Measurements from ENCODE around the gene CRYBG1.

CRYBG1 gene

GRCh38 chr6:106617302-106617701, 256.8 kb downstream of the CRYBG1 start:
- Histone ChIP-seq H3K27ac (ENCODE audit: low read length) (no peak overlapping the region), H3K4me1 (ENCODE audit: low read length) (no peaks in the 10 kb centered on the region), H3K9me3 (replicated peaks; ENCODE audit: insufficient read depth, low read length) (no peaks in the 10 kb centered on the region), H3K79me2 (ENCODE audit: low read length) (no peaks in the 10 kb centered on the region), H3K4me2 (ENCODE audit: low read depth, low read length) (no peak overlapping the region), H3K36me3 (replicated peaks; ENCODE audit: insufficient read depth, low read length) (no peaks in the 10 kb centered on the region), H3F3A (ENCODE audit: insufficient read depth, low read length) (no peaks in the 10 kb centered on the region), H3K9ac (ENCODE audit: low read length) (no peak overlapping the region), H3K4me3 (ENCODE audit: low read length) (no peak overlapping the region), H3K27me3 (replicated peaks; ENCODE audit: insufficient read depth, low read length) (no peaks in the 10 kb centered on the region), H2AFZ (ENCODE audit: low read length) (no peak overlapping the region), H4K20me1 (ENCODE audit: insufficient read depth, low read length) (no peaks in the 10 kb centered on the region), H3K9me2 (replicated peaks; ENCODE audit: insufficient read depth, low read length) (no peaks in the 10 kb centered on the region)
- TF ChIP-seq EZH2phosphoT487 (IDR thresholded peaks at IDR 0.05; ENCODE audit: low read length) (no peak), EZH2 (optimal IDR thresholded peaks at IDR 0.05; ENCODE audit: low read depth, low read length) (no peak), CTCF (IDR thresholded peaks at IDR 0.05; ENCODE audit: low read length) (no peak)
- no peak for DNase-seq

- no peak overlapping the region for H3K27ac ChIP-seq (ENCODE audit: low read length)
- TF ChIP-seq EZH2phosphoT487 (IDR thresholded peaks at IDR 0.05; ENCODE audit: low read length) (no peak), EZH2 (optimal IDR thresholded peaks at IDR 0.05; ENCODE audit: low read depth, low read length) (no peak), CTCF (IDR thresholded peaks at IDR 0.05; ENCODE audit: low read length) (no peak)
These were observed 257.3 kb downstream of the CRYBG1 start for GRCh38 chr6:106617857-106618256.

GRCh38 chr6:106618324-106618723, 257.8 kb downstream of the CRYBG1 start:
- no peak overlapping the region for H3K4me2 ChIP-seq (ENCODE audit: low read depth, low read length)
- no peaks in the 10 kb centered on the region for H4K20me1 ChIP-seq (ENCODE audit: insufficient read depth, low read length)
- H3K4me1 ChIP-seq (ENCODE audit: low read length): no peaks in the 10 kb centered on the region

More at GRCh38 chr6:106617857-106618256, 257.3 kb downstream of the CRYBG1 start:
- H3K9me2 ChIP-seq (replicated peaks; ENCODE audit: insufficient read depth, low read length): no peaks in the 10 kb centered on the region
- no peaks in the 10 kb centered on the region for H3F3A ChIP-seq (ENCODE audit: insufficient read depth, low read length)
- H3K79me2 ChIP-seq (ENCODE audit: low read length): no peaks in the 10 kb centered on the region
- H3K36me3 ChIP-seq (replicated peaks; ENCODE audit: insufficient read depth, low read length): no peaks in the 10 kb centered on the region
- H3K9ac ChIP-seq (ENCODE audit: low read length): no peak overlapping the region
- no peak overlapping the region for H2AFZ ChIP-seq (ENCODE audit: low read length)
- no peak for DNase-seq
- H3K4me2 ChIP-seq (ENCODE audit: low read depth, low read length): no peak overlapping the region
- no peaks in the 10 kb centered on the region for H3K9me3 ChIP-seq (replicated peaks; ENCODE audit: insufficient read depth, low read length)
- no peaks in the 10 kb centered on the region for H4K20me1 ChIP-seq (ENCODE audit: insufficient read depth, low read length)
- no peaks in the 10 kb centered on the region for H3K4me1 ChIP-seq (ENCODE audit: low read length)
- no peak overlapping the region for H3K4me3 ChIP-seq (ENCODE audit: low read length)
- H3K27me3 ChIP-seq (replicated peaks; ENCODE audit: insufficient read depth, low read length): no peaks in the 10 kb centered on the region

More at GRCh38 chr6:106618324-106618723, 257.8 kb downstream of the CRYBG1 start:
- Histone ChIP-seq H3K27me3 (replicated peaks; ENCODE audit: insufficient read depth, low read length) (no peaks in the 10 kb centered on the region), H3K36me3 (replicated peaks; ENCODE audit: insufficient read depth, low read length) (no peaks in the 10 kb centered on the region), H3K27ac (ENCODE audit: low read length) (no peak overlapping the region), H3F3A (ENCODE audit: insufficient read depth, low read length) (no peaks in the 10 kb centered on the region), H3K79me2 (ENCODE audit: low read length) (no peaks in the 10 kb centered on the region), H3K9me3 (replicated peaks; ENCODE audit: insufficient read depth, low read length) (no peaks in the 10 kb centered on the region), H3K4me3 (ENCODE audit: low read length) (no peak overlapping the region), H2AFZ (ENCODE audit: low read length) (no peak overlapping the region), H3K9ac (ENCODE audit: low read length) (no peak overlapping the region), H3K9me2 (replicated peaks; ENCODE audit: insufficient read depth, low read length) (no peaks in the 10 kb centered on the region)
- TF ChIP-seq EZH2 (optimal IDR thresholded peaks at IDR 0.05; ENCODE audit: low read depth, low read length) (no peak), CTCF (IDR thresholded peaks at IDR 0.05; ENCODE audit: low read length) (no peak), EZH2phosphoT487 (IDR thresholded peaks at IDR 0.05; ENCODE audit: low read length) (no peak)
- DNase-seq: no peak
